HG02943 (cell line): ENCODE data around the gene NAP1L4.

ENCODE experiments used
- ATAC-seq: cut with Tn5 transposase; IDR thresholded peaks from one replicate; pipeline ENCODE4 v1.9.1; 2021; ENCODE audit warnings: mild to moderate bottlenecking, low read depth, moderate library complexity; ENCODE audit not compliant: unreplicated experiment

Gene NAP1L4

GRCh38 chr11:3011891-3012885, 20.1 kb upstream of the NAP1L4 start:
- no peak for ATAC-seq

GRCh38 chr11:3010521-3011275, 18.6 kb upstream of the NAP1L4 start:
- ATAC-seq: no peak

DNA sequence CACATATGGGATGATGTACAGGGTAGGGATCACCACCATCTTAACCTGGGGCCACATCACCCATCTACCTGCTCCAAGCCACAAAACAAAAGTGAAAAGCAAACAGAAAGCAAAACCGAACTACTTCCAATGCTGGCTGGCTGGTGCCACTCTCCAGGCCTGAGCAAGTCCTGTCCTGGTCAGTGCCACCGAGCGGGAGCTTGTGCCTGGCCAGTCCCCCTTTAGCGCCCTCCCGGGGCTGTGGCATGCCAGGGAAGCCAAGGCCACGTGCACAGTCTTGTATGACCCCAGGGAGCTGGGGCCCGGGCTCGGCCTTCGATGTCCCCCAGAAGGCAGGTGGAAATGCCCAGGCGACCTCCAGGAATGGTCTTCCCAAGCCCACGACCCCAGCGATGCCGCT, 17.9 kb upstream of the NAP1L4 start:
- no peak for ATAC-seq

DNA sequence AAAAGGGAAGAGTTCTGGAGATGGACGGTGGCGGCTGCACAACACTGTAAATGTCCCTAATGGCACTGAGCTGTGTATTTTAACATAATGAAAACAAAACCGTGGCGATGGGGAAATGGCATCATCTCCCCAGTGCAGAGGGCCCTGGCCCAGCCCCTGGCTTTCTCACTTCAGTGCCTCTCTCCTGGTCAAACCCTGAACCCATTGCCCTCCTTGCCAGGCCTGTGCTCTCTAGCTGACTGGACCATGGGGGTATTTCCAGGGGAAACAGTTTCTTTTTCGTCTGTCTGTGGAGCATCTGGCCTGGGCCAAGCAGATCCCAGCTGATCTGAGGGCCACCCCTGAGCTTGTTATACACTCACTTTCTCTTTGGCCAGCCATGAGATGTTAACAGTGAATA, 17.4 kb upstream of the NAP1L4 start:
- ATAC-seq: no peak

GRCh38 chr11:3008746-3009336, 16.7 kb upstream of the NAP1L4 start:
- ATAC-seq: no peak

GRCh38 chr11:3007404-3008010, 15.4 kb upstream of the NAP1L4 start:
- ATAC-seq: no peak

DNA sequence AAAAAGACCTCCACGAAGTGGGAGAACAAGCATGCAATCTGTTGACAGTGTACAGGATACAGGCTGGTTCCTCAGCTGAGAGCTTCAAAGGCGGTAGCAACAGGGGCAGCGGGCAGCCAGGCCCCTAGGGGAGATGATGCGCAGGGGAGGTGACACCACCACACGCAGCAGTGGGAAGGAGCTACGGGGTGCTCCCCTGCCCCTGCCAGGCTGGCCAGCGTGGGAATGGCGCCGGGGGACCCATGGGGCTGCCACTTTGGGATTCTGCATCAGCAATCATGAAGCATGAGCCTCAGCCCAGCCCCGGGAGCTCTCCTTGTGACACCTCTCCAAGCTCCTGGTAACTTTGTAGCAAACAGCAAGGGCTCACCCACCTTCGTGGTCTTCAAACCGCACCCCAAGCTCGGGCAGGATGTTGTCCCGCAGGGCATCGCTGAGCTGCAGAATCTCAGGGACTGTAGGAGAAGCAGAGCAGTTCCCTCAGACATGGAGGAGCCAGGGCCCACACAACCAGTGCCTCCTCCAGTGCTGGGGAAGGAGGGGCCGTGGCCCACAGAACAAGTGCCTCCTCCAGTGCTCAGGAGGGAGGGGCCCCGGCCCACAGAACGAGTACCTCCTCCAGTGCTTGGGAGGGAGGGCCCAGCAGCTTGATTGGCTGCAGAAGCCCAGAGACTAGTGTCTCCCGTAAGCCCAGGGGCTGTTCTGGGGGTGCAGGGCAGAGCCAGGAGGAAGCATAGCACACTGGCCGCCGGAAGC, 14.6 kb upstream of the NAP1L4 start:
- ATAC-seq: no peak

DNA sequence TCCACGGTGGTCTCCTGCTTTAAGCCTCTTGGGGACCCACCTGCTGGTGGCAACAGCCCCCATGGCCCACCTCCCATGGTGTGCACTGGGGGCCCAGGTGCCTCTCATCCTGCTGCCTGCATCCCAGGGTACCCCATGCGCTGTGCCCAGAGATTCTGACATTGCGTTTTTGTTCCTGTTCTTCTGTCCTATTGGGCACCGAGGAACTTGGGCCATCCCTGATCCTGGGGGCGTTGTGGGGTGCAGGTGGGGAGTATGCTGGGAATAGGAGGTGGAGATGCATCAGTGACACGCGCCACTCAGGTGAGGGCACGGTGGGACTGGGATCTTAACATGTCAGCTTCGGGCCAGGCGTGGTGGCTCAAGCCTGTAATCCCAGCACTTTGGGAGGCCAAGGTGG, 12.4 kb upstream of the NAP1L4 start:
- ATAC-seq: no peak

DNA sequence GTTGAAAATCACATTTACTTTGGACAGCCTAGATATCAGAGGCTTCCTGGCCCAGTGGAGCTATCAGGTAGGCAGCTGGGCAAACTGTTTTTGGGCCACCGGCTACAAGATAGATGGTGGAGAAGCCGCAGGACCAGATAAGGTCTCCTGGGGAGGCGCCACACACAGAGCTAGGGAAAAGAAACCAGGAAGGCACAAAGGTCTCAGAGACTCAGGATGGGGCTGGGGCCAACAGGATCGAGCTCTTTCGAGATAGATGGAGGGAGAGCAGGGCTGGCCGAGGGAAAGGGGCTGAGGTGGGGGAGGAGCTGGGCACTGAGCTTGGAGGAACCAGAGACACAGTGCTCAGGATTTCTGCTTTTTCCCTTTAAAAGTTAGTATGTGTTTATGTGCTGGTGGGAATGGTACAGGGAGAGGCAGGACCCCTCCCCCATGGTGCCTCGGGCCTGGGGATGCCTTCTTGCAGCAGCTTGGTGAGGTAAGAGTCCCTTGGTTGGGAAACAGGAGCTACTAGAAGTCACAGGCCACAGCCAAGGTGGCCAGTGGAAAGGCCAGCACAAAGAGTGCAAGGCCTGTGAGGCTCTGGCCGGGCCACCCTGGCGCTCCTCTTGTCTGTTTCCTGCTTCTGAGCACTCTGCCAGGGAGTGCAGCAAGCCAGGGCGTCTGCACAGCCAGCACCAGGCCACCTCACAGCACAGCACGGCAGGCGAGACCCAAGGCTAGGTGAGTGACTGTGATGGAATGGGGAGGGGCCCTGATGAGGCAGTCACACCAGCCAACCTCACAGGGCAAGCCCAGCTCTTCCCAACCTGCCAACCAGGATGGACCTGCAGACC, 11.5 kb upstream of the NAP1L4 start:
- ATAC-seq: no peak

GRCh38 chr11:3002871-3003270, 10.7 kb upstream of the NAP1L4 start:
- no peak for ATAC-seq

DNA sequence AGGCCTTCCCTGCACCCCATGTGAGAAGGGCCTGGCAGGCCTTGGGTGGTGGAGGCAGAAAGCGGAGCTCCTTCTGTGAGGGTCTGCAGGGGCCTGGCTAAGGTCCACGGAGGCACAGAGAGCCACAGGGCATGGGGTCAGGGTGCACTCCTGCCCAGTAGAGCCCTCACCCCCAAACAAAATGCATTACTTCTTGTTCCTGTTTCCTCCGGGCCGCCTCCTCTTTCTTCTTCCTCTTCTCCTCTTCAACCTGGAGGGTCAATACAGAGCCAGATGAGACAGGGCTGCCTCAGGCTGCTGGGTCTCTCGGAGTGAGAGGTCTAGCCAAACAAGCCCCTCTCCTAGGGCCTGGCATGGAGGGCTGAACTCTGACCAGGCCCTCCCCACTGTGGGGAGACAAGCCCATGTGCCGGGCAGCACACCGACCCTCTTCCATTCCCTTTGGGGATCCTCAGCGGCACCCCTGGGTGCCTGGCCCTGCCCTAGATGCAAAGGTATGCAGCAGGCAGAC, 10.3 kb upstream of the NAP1L4 start:
- no peak for ATAC-seq

DNA sequence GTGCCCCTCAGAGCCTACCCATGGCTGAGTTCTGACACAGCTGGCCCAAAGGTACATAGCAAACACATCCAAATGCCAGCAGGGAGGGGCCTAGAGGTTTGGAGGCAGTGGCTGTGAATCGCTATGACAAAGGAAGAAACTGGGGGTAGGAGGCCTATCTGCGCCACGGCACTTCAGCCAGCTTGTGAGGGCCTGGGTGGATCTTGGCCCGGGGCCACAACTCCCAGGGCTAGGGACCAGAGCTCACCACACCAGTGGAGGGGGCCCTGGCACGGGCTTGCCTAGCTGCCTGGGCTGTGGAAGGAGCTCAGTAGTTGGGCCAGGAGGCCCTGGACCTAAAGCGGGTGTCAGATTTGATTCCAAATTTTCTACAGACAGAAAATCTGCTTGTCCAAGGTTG, 9.4 kb upstream of the NAP1L4 start:
- no peak for ATAC-seq

DNA sequence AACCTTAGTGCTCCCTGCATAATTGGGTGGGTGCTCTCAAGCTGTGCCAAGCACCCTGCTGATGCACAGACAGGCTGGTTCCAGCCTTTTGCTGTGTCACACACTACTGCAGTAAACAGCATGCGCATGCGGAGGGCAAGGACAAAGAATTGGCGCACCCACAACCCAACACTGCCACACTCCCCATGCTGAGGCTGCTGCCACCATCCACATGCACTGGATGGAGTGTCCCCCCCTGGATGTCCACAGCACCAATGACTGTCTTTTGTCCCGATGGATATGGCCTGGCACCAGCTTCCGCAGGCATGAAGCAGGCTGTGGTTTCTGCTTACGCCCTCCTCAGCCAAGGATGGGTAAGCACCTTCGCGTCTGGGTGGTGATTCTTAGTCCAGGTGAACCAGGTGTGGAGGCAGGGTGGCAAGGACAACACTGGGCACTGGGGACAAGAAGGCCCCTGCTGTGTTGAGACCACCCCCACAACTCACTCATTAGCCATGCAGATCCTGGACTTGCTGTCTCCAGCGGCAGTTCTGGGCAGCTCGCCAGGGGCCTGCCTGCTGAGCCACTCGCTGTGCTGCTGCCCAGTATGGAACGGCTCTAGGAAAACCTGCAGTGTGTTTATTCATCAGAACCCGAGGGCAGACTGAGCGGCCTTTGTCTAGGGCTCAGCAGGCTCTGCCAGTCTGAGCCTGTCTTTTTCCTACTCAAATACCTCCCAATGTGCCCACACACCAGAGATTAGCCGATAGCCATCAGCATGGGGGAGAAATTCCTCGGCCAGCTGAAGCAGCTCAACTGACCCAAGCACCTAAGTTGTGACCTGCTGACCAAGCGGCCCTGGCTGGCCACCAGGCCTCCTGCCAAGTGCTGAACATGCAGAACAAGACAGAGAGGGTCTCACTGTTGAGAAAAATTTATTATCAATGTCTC, 8.2 kb upstream of the NAP1L4 start:
- ATAC-seq: no peak

DNA sequence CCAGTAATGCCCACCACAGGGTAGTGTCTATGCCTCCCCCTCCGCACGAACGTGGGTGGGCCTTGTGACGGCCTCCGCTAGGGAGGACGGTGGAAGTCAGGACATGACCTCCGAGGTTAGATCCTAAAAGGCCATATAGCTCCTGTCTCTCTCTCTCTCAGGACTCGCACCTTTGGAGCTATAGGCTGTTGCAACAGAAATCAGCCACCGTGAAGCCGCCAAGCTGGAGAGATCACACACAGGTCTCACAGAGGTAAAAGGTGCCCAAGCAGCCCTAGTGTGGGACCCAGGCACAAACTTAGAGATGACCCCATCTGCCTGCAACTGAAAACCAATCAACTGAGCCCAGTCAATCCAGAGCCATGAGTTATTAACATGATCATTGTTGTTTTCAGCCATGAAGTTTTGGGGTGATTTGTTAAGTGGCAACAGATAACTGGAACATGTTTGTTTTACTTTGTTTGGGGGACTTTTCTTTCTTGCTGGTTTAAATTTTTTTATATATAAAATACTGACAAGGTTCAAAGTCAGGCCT, 7.4 kb upstream of the NAP1L4 start:
- no peak for ATAC-seq

DNA sequence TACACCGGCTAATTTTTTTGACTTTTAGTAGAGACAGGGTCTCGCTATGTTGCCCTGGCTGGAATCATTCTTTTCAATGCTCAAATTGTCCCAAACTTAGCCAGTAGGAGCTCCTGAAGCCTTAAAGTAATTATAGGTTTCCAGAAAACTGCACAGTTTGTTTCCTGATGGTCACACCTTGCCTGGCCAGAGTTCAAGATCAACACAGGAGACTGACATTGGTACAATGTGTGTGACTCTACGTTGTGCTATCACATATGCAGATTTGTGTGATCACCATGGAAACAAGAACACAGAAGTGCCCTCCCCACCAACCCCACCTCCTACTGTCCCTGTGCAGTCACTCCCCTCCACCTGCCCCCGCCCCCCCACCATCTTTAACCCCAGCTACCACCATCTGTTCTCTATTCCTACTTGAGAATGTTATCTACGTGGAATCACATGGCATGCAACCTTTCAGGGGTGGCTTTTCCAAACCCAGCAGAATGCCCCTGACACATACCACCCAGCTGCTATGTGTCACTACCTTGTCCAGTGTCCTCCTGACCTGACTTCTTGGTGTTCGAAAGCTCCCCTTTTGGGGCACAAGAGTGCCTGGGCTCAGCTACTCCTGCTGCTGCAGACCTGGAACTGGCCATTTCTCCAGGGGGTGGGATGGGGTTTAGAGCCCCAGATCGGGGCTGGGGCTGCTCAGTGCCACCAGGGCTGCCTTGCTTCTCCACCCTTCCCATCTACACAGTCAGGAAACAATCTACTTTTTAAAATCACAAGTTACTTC, 6.1 kb upstream of the NAP1L4 start:
- ATAC-seq: no peak

GRCh38 chr11:2997406-2997805, 5.3 kb upstream of the NAP1L4 start:
- no peak for ATAC-seq

DNA sequence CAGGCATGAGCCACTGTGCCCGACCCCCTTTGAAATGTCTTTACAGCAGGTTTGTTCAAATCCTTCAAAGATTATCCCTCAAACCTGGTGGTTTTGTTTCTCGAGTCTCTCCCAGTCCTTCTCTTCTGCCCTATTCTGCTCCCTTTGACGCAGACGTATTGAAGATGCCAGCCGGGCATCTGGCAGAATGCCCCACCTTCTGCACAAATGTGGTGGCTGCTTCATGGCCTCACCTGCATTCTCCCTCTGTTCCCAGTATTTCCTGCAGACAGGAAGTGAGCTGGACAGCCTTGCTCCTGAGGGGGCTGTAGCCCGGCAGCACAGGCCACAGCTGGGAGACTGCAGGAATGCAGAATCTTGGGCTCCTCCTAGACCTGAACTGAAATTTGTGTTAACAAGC, 4.8 kb upstream of the NAP1L4 start:
- no peak for ATAC-seq
